Measurements from ENCODE around the gene PDS5A.
"Not testable (repeated sequence)": the region's sequence is repeated elsewhere in the genome, so short reads cannot be mapped to it uniquely, and the experiment has no call there.

The PDS5A gene

DNA sequence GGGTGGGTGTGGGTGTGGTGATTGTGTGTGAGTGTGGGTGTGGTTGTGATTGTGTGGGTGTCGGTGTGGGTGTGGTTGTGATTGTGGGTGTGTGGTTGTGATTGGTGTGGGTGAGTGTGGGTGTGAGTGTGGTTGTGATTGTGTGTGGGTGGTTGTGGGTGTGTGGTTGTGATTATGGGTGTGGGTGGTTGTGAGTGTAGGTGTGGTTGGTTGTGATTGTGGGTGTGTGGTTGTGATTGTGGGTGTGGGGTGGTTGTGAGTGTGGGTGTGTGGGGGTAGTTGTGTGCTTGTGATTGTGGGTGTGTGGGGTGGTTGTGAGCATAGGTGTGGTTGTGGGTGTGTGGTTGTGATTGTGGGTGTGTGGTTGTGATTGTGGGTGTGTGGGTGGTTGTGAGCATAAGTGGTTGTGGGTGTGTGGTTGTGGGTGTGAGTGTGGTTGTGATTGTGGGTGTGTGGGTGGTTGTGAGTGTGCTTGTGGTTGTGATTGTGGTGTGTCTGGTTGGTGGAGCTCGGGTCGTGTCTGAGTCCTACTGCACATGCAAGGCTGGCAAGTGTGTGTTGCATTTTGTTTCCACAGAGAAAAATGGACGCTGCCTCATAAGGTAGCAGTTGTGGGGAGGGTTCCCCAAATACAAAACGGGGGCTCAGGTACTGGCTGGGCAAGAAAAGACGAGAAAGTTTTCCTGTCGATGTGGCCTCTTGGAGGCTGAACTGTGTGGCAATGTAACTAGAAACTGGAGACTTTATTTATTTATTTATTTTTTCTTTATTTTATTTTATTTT is 163.1 kb downstream of the PDS5A start:
- Histone ChIP-seq H3K4me3 (ENCODE audit: low read depth, low read length) (no peak overlapping the region), H3K27me3 (ENCODE audit: insufficient read depth, low read depth, severe bottlenecking) (no peaks in the 10 kb centered on the region), H3K27ac (no peak overlapping the region), H3K9me3 (ENCODE audit: severe bottlenecking) (no peaks in the 10 kb centered on the region), H3K36me3 (no peaks in the 10 kb centered on the region)
- no peak for DNase-seq
- no peak for TF ChIP-seq CTCF (IDR thresholded peaks at IDR 0.05; ENCODE audit: low read depth, low read length)

- H3K4me3 ChIP-seq (ENCODE audit: low read depth, low read length); H3K27ac ChIP-seq; H3K9me3 ChIP-seq (ENCODE audit: severe bottlenecking); DNase-seq; H3K36me3 ChIP-seq; H3K27me3 ChIP-seq (ENCODE audit: insufficient read depth, low read depth, severe bottlenecking): not testable (repeated sequence)
Measured at GRCh38 chr4:39813761-39814160, 163.9 kb downstream of the PDS5A start.

GRCh38 chr4:39813033-39813432 is 164.7 kb downstream of the PDS5A start:
- not testable (repeated sequence) for H3K27ac ChIP-seq; H3K27me3 ChIP-seq (ENCODE audit: insufficient read depth, low read depth, severe bottlenecking); H3K36me3 ChIP-seq; H3K9me3 ChIP-seq (ENCODE audit: severe bottlenecking); H3K4me3 ChIP-seq (ENCODE audit: low read depth, low read length); DNase-seq

GRCh38 chr4:39812500-39812899 is 165.2 kb downstream of the PDS5A start:
- Histone ChIP-seq H3K9me3 (ENCODE audit: severe bottlenecking) (no peaks in the 10 kb centered on the region), H3K4me3 (ENCODE audit: low read depth, low read length) (no peak overlapping the region), H3K27ac (no peak overlapping the region), H3K36me3 (no peaks in the 10 kb centered on the region), H3K27me3 (ENCODE audit: insufficient read depth, low read depth, severe bottlenecking) (no peaks in the 10 kb centered on the region)
- no peak for TF ChIP-seq CTCF (IDR thresholded peaks at IDR 0.05; ENCODE audit: low read depth, low read length)
- DNase-seq = no peak

GRCh38 chr4:39808231-39808749 is 169.4 kb downstream of the PDS5A start:
- Histone ChIP-seq H3K27me3 (ENCODE audit: insufficient read depth, low read depth, severe bottlenecking) (no peaks in the 10 kb centered on the region), H3K4me3 (ENCODE audit: low read depth, low read length) (no peak overlapping the region), H3K9me3 (ENCODE audit: severe bottlenecking) (no peaks in the 10 kb centered on the region), H3K36me3 (no peaks in the 10 kb centered on the region), H3K27ac (no peak overlapping the region)
- no peak for TF ChIP-seq CTCF (IDR thresholded peaks at IDR 0.05; ENCODE audit: low read depth, low read length)
- no peak for DNase-seq

DNA sequence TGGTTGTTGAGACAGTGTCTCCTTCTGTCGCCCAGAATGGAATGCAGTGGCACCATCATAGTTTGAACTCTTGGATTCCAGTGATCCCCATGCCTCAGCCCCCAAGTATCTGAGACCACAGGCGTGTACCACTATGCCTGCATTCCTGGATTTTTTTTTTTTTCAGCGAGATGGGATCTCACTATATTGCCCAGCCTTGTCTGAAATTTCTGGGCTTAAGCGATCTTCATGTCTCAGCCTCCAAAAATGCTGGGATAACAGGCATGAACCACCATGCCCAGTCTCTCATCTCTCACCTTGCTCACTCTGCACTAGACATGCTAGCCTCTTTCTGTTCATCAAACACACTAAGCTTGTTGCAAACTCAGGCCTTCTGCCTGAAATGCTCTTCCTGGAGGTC is 175.7 kb downstream of the PDS5A start:
- H3K36me3 ChIP-seq = no peaks in the 10 kb centered on the region
- DNase-seq = no peak
- no peaks in the 10 kb centered on the region for H3K9me3 ChIP-seq (ENCODE audit: severe bottlenecking)
- H3K4me3 ChIP-seq (ENCODE audit: low read depth, low read length) = no peak overlapping the region
- no peak for TF ChIP-seq CTCF (IDR thresholded peaks at IDR 0.05; ENCODE audit: low read depth, low read length)
- no peaks in the 10 kb centered on the region for H3K27me3 ChIP-seq (ENCODE audit: insufficient read depth, low read depth, severe bottlenecking)
- no peak overlapping the region for H3K27ac ChIP-seq

GRCh38 chr4:39792976-39793375 is 184.7 kb downstream of the PDS5A start:
- H3K4me3 ChIP-seq (ENCODE audit: low read depth, low read length); H3K27ac ChIP-seq; DNase-seq; H3K9me3 ChIP-seq (ENCODE audit: severe bottlenecking); H3K27me3 ChIP-seq (ENCODE audit: insufficient read depth, low read depth, severe bottlenecking); H3K36me3 ChIP-seq: not testable (repeated sequence)
